Gastroesophageal sphincter (tissue), 3 donors: ENCODE results near the gene POR.

Experiments used
- POLR2A ChIP-seq, 2 donors: fragments of 450-650 bp; IDR thresholded peaks; one replicate each; pipeline ENCODE4 v1.6.1; 2017; ENCODE audit warnings: antibody characterized with exemption in 2 of 2, mild to moderate bottlenecking in 2 of 2, moderate library complexity in 1 of 2
- TF ChIP-seq, protein P1 (sequence below), 4 experiments: fragments of 200-600 bp in 2 of 4; fragments of 450-650 bp in 2 of 4; sonication (generic) in 1 of 4; IDR thresholded peaks; one replicate each; pipeline ENCODE4 v1.5.1; 2017 to 2019; ENCODE audit warnings: antibody characterized with exemption in 4 of 4, mild to moderate bottlenecking in 2 of 4, moderate library complexity in 2 of 4

- TF ChIP-seq, protein P1, sequence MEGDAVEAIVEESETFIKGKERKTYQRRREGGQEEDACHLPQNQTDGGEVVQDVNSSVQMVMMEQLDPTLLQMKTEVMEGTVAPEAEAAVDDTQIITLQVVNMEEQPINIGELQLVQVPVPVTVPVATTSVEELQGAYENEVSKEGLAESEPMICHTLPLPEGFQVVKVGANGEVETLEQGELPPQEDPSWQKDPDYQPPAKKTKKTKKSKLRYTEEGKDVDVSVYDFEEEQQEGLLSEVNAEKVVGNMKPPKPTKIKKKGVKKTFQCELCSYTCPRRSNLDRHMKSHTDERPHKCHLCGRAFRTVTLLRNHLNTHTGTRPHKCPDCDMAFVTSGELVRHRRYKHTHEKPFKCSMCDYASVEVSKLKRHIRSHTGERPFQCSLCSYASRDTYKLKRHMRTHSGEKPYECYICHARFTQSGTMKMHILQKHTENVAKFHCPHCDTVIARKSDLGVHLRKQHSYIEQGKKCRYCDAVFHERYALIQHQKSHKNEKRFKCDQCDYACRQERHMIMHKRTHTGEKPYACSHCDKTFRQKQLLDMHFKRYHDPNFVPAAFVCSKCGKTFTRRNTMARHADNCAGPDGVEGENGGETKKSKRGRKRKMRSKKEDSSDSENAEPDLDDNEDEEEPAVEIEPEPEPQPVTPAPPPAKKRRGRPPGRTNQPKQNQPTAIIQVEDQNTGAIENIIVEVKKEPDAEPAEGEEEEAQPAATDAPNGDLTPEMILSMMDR (IDR thresholded peaks at IDR 0.05): no peak
- no peak for TF ChIP-seq POLR2A (IDR thresholded peaks at IDR 0.05)
These were observed 28.9 kb downstream of the POR start for GRCh38 chr7:75943864-75944263.
